Pancreas (tissue), 10 donors: ENCODE data around the gene ACRBP. TPM values are rescaled to one million over a fixed set of nuclear protein-coding genes. Genes with fewer than 3 reads are reported as not detected.

Source experiments
- ATAC-seq, 4 donors: fragments of 200-7000 bp; cut with Tn5 transposase; one replicate each; pipeline versions ENCODE4 v1.8.0 to v1.9.1; 2020; ENCODE audit warnings: mild to moderate bottlenecking in 4 of 4, moderate library complexity in 4 of 4
- DNase-seq, 6 donors: peaks; one replicate each; pipeline ENCODE4 v3.0.0-alpha.2; 2020
- FAIRE-seq: peaks from 2 replicates; lab custom pipeline; 2012; peaks lifted over from hg19 to GRCh38; lab: Jason Lieb, UNC
- H3K27ac ChIP-seq, 4 donors: fragments of 200-600 bp; sonication (generic); 1 replicate in 3 of 4; 2 replicates in 1 of 4; pipeline versions ENCODE4 v1.5.0 to v1.8.0; 2020
- H3K27me3 ChIP-seq, 4 donors: fragments of 200-600 bp; one replicate each; pipeline ENCODE4 v1.8.0; 2021
- H3K36me3 ChIP-seq, 3 donors: fragments of 200-600 bp; sonication (generic) in 1 of 3; one replicate each; pipeline versions ENCODE4 v1.5.0 to v1.8.0; 2020 to 2021
- H3K4me1 ChIP-seq, 3 donors: fragments of 200-600 bp; one replicate each; pipeline ENCODE4 v1.8.0; 2021
- H3K4me3 ChIP-seq, 4 donors: fragments of 200-600 bp; sonication (generic) in 2 of 4; one replicate each; pipeline versions ENCODE4 v1.5.0 to v1.8.0; 2020 to 2021
- H3K9me3 ChIP-seq, 4 donors: fragments of 200-600 bp; one replicate each; pipeline ENCODE4 v1.8.0; 2021
- CTCF ChIP-seq, 4 donors: fragments of 200-600 bp; sonication (generic) in 3 of 4; IDR thresholded peaks; one replicate each; pipeline versions ENCODE4 v1.5.0 to v1.8.0; 2021; ENCODE audit warnings: antibody characterized with exemption in 4 of 4
- WGBS, 2 donors: extraction: QIAGEN DNeasy Blood & Tissue Kit; methylation state at CpG; one replicate each; pipeline ENCODE4 v1.1.7; 2013; 5-methylcytosine and 5-hydroxymethylcytosine counted together
- intact Hi-C, 3 donors: fragments of 100-400 bp; cut with DNase I; formaldehyde crosslinking; loops; one replicate each; pipeline versions ENCODE4 v1.11.1 to v1.14.2; 2022
- polyA plus RNA-seq, 2 donors: library from polyadenylated mRNA; stranded (reverse); fragments of 200-250 nt; gene quantifications; one replicate each; pipeline ENCODE4 v1.2.3, GENCODE V29; 2013
- total RNA-seq, 6 donors: library from RNA; stranded (reverse); fragmentation: NEBNext Ultra II Directional in 4 of 6; extraction: Animal tissue kit (Norgen Biotek cat#: 25700) in 4 of 6; gene quantifications; one replicate each; pipeline versions ENCODE4 v1.2.1 to v1.2.4, GENCODE V29; 2021 to 2023
- donor health status: healthy with polysubstance abuse.
- donor health status: DM: no; HTN: no; CAD: no; lungs with moderate emphysema.
- donor health status: DM: no; HTN: no; CAD: no.
- donor health status: control.
- donor health status: control.
- donor health status: Bipolar disorder and iron deficiency.
- donor health status: DM: yes; HTN: yes; CAD: no.
- donor health status: DM: no; HTN: no; CAD: no.
- donor health status: DM: no; HTN: no; CAD: no.
- donor health status: DM: yes; HTN: yes; CAD: no.

The ACRBP gene
- total and polyA plus RNA-seq, 8 donors = 1.2 to 4.1 (median 1.8) TPM

GRCh38 chr12:6620137-6620884, 26.9 kb downstream of the ACRBP start:
- H3K4me3 ChIP-seq = peak overlapping the region in 2 of 4 donors; percentile 8 to 10
- ATAC-seq (peak; percentile 42 to 61 (median 56)), DNase-seq (peak in 4 of 6 donors; percentile 48 to 77 (median 56)), FAIRE-seq (no peak)
- no peaks in the 10 kb centered on the region for H3K9me3 ChIP-seq
- no peaks in the 10 kb centered on the region for H3K4me1 ChIP-seq
- TF ChIP-seq CTCF (IDR thresholded peaks at IDR 0.05) = peak; percentile 29 to 42 (median 35)
- no peaks in the 10 kb centered on the region for H3K27me3 ChIP-seq
- H3K36me3 ChIP-seq = no peaks in the 10 kb centered on the region
- intact Hi-C loops = no loop called here
- no peak overlapping the region for H3K27ac ChIP-seq
- 23 to 24% methylated on average over 87 to 88 of the region's 88 CpGs for WGBS, 2 donors

DNA sequence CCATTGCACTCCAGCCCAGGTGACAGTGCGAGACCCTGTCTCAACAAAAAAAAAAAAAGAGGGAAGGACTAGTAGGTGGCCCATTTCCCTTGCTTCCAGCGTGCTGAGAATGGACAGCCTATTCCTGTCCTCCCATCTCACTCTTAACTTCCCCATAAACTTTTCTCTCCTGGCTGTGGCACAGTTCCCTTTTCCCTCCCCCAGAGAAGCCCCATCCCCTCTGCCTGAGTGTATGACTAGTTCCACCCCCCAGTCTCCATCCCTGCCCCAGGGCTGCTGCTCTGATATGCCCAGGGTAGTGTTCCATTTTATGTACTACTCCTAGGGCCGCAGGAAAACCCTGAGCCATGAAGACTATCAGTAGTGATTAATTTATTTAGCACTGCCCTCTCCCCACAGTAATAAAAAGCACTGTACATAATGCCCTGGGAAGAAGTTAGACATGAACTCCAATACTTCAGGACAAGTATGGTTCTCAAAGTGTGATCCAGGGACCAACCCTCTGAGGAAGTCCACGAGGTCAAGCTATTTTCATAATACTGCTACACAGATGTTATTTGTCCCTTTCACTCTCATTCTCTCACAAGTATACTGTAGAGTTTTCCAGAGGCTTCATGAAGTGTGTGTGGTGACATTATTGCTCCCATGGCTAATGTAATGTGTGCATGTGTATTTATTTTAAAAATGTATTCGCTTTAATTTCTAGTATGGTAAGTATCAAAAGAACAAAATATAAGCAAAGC, 28.6 kb downstream of the ACRBP start:
- no peak for TF ChIP-seq CTCF (IDR thresholded peaks at IDR 0.05)
- Histone ChIP-seq H3K4me1 (no peaks in the 10 kb centered on the region), H3K27ac (no peak overlapping the region), H3K36me3 (no peaks in the 10 kb centered on the region), H3K27me3 (no peaks in the 10 kb centered on the region), H3K9me3 (no peaks in the 10 kb centered on the region), H3K4me3 (no peak overlapping the region)
- intact Hi-C loops = no loop called here
- DNase-seq (no peak), ATAC-seq (no peak), FAIRE-seq (no peak)
- 71 to 74% methylated on average over 4 to 5 of the region's 5 CpGs for WGBS, 2 donors

GRCh38 chr12:6615802-6616201, 31.4 kb downstream of the ACRBP start:
- Histone ChIP-seq H3K4me3 (no peak overlapping the region), H3K27ac (no peak overlapping the region), H3K9me3 (no peaks in the 10 kb centered on the region), H3K27me3 (no peaks in the 10 kb centered on the region), H3K36me3 (no peaks in the 10 kb centered on the region), H3K4me1 (peaks cover 13 to 18% (median 15%) of the 10 kb centered on the region in 3 donors)
- no peak for TF ChIP-seq CTCF (IDR thresholded peaks at IDR 0.05)
- 68 to 70% methylated on average over 3 of the region's 3 CpGs for WGBS, 2 donors
- FAIRE-seq (no peak), ATAC-seq (no peak), DNase-seq (no peak)
- intact Hi-C loops = no loop called here

DNA sequence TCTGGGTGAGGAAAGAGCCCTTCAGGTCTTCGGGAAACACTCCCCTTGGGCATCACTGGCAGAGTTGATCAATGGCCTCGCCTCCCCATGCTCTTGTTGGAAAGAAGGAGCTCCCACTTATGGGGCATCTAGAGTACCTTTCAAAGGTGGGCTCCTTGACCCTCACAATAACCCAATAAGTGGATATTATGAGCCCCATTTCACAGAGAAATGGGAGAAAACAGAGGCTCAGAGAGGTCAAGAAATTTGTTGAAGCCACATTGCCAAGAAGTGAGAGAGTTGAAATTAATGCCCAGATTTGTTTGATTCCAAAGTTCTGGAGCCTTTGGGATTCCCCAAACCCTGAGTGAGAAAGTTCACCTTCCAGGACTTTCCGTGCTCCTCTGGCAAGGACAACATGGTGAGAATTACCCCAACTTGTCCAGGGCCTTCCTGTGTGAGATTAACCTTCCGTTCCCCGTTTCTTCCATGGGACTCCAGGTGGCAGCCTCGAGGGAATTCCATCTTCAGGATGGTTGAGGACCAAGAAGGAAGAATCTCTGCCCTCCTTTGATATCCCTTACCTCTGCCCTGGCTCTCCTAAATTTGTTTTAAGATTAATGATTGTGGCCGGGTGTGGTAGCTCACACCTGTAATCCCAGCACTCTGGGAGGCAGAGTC, 32.6 kb downstream of the ACRBP start:
- no peaks in the 10 kb centered on the region for H3K36me3 ChIP-seq
- H3K9me3 ChIP-seq = no peaks in the 10 kb centered on the region
- 41 to 48% methylated on average over 7 of the region's 7 CpGs for WGBS, 2 donors
- DNase-seq (no peak), ATAC-seq (no peak), FAIRE-seq (no peak)
- no peak overlapping the region for H3K4me3 ChIP-seq
- peaks cover 13 to 18% (median 15%) of the 10 kb centered on the region in 3 donors for H3K4me1 ChIP-seq
- intact Hi-C loops = no loop called here
- H3K27me3 ChIP-seq = no peaks in the 10 kb centered on the region
- TF ChIP-seq CTCF (IDR thresholded peaks at IDR 0.05) = no peak
- peak overlapping the region; percentile 72 to 88 (median 80) for H3K27ac ChIP-seq
